ENCODE results near the gene FAM9A. TPM values are rescaled to one million over a fixed set of nuclear protein-coding genes. Genes with fewer than 3 reads are reported as not detected.

Gene FAM9A
- total RNA-seq, 4 donors from 2014 or later: not detected

DNA sequence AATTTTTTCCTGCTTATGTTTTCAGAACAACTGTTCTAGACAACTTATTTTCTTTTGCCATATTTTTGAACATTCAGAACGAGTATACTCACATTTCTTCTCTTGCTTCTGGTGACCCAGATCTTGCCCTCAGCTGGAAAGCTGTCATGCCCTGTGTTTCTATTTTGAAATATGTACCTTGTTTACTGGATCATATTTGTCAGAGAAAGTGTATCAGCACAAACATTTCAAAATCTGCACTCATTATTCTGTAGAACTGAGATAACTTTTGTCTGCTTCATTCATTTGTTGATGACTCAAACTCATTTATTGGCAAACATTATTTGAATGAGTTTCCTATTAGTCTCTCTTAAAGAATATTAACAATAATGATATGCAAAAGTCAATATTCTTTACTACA lies 46.2 kb upstream of the FAM9A start:
- 56 to 58% methylated on average over 1 of the region's 1 CpG for WGBS, 2 donors
- no peak for TF ChIP-seq CTCF (IDR thresholded peaks at IDR 0.05)
- no peak for TF ChIP-seq POLR2A (IDR thresholded peaks at IDR 0.05)
- intact Hi-C loops (cut with DNase I): no loop called here
- H3K9me3 ChIP-seq: no peaks in the 10 kb centered on the region
- no peaks in the 10 kb centered on the region for H3K4me1 ChIP-seq
- no peak overlapping the region for H3K27ac ChIP-seq
- H3K36me3 ChIP-seq: no peaks in the 10 kb centered on the region
- no peak for DNase-seq
- no peaks in the 10 kb centered on the region for H3K27me3 ChIP-seq
- H3K4me3 ChIP-seq: no peak overlapping the region

- WGBS, 2 donors: 29 to 45% methylated on average over 3 to 5 of the region's 5 CpGs
- intact Hi-C loops (cut with DNase I): no loop called here
- DNase-seq: no peak
Observed at GRCh38 chrX:8846266-8846665, 45.1 kb upstream of the FAM9A start.

GRCh38 chrX:8845469-8845868 lies 44.3 kb upstream of the FAM9A start:
- no peak overlapping the region for H3K27ac ChIP-seq
- intact Hi-C loops (cut with DNase I): no loop called here
- H3K36me3 ChIP-seq: no peaks in the 10 kb centered on the region
- 78 to 86% methylated on average over 1 to 10 of the region's 10 CpGs for WGBS, 2 donors
- TF ChIP-seq POLR2A (IDR thresholded peaks at IDR 0.05) (no peak), CTCF (IDR thresholded peaks at IDR 0.05) (no peak)
- no peaks in the 10 kb centered on the region for H3K9me3 ChIP-seq
- no peak for DNase-seq
- H3K4me1 ChIP-seq: no peaks in the 10 kb centered on the region
- H3K27me3 ChIP-seq: no peaks in the 10 kb centered on the region
- H3K4me3 ChIP-seq: no peak overlapping the region

More at GRCh38 chrX:8846266-8846665, 45.1 kb upstream of the FAM9A start:
- Histone ChIP-seq H3K9me3 (no peaks in the 10 kb centered on the region), H3K27me3 (no peaks in the 10 kb centered on the region), H3K36me3 (no peaks in the 10 kb centered on the region), H3K27ac (no peak overlapping the region), H3K4me3 (no peak overlapping the region), H3K4me1 (no peaks in the 10 kb centered on the region)
- TF ChIP-seq CTCF (IDR thresholded peaks at IDR 0.05) (no peak), POLR2A (IDR thresholded peaks at IDR 0.05) (no peak)

DNA sequence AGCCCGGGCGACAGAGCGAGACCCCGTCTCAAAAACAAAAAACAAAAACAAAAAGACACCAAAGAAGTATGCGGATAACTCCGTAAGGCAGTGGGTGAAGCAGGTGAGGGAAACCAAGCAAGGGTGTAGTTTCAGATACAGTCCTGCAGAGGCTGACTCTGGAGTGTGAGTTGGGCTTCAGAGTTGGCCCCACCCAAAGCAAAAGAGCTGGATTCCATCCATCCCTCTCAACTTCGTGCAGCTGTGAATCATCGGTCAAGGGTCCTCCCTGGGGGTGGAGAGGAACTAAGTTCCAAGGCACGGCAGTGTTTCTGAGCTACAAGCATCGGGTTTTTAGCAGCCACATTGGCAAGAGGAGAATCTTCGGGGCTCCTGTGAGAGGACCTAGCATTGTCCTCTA lies 43.9 kb upstream of the FAM9A start:
- Histone ChIP-seq H3K4me1 (no peaks in the 10 kb centered on the region), H3K27ac (no peak overlapping the region), H3K27me3 (no peaks in the 10 kb centered on the region), H3K36me3 (no peaks in the 10 kb centered on the region), H3K4me3 (no peak overlapping the region), H3K9me3 (no peaks in the 10 kb centered on the region)
- intact Hi-C loops (cut with DNase I): no loop called here
- no peak for DNase-seq
- WGBS, 2 donors: 83 to 90% methylated on average over 3 to 10 of the region's 11 CpGs
- TF ChIP-seq POLR2A (IDR thresholded peaks at IDR 0.05) (no peak), CTCF (IDR thresholded peaks at IDR 0.05) (no peak)

DNA sequence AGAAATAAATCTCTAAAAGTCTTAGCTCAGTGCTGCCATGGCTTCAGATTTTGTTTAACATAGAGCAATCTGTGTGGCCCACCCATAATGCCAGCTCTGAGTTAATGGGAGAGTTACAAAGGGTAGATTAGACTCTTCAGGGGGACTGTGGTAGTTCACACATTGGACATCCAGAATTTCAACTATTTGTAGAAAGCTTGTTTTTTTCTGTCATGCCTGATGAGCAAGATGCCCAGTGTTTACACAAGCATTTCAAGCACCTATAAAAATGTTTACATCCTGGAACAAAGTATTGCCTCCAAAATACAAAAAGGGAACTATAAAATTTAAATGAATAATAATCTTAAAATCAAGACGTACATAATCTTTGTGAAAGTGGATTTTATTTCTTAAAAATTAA lies 43.0 kb upstream of the FAM9A start:
- Histone ChIP-seq H3K9me3 (no peaks in the 10 kb centered on the region), H3K27ac (no peak overlapping the region), H3K4me1 (no peaks in the 10 kb centered on the region), H3K36me3 (no peaks in the 10 kb centered on the region), H3K27me3 (no peaks in the 10 kb centered on the region), H3K4me3 (no peak overlapping the region)
- DNase-seq: no peak
- TF ChIP-seq CTCF (IDR thresholded peaks at IDR 0.05) (no peak), POLR2A (IDR thresholded peaks at IDR 0.05) (no peak)
- WGBS, 2 donors: 64 to 90% methylated on average over 1 of the region's 1 CpG
- intact Hi-C loops (cut with DNase I): no loop called here
